Fibroblast of the aortic adventitia (primary cell): ENCODE measurements around the gene WRNIP1. TPM values are rescaled to one million over a fixed set of nuclear protein-coding genes. Genes with fewer than 3 reads are reported as not detected.

ENCODE experiments used
- DNase-seq: peaks from one replicate; pipeline ENCODE4 v3.0.0-alpha.2; 2010; ENCODE audit warnings: low read depth
- H3K4me3 ChIP-seq: 2 replicates; pipeline ENCODE4 v1.5.1; 2011; ENCODE audit warnings: low read depth, mild to moderate bottlenecking, control low read depth, low read length, moderate library complexity
- total RNA-seq: library from RNA; depleted of rRNA; stranded (reverse); fragments of >200 nt; gene quantifications from 2 replicates; pipeline ENCODE4 v1.2.3, GENCODE V29; 2012; ENCODE audit warnings: low replicate concordance
- TF ChIP-seq, protein P1 (sequence below): IDR thresholded peaks from 2 replicates; pipeline ENCODE4 v1.5.1; 2011; ENCODE audit warnings: mild to moderate bottlenecking, low read length, control low read depth, inconsistent platforms; ENCODE audit not compliant: insufficient read depth

Gene WRNIP1
- total RNA-seq, 1 donor = 25.8 TPM

DNA sequence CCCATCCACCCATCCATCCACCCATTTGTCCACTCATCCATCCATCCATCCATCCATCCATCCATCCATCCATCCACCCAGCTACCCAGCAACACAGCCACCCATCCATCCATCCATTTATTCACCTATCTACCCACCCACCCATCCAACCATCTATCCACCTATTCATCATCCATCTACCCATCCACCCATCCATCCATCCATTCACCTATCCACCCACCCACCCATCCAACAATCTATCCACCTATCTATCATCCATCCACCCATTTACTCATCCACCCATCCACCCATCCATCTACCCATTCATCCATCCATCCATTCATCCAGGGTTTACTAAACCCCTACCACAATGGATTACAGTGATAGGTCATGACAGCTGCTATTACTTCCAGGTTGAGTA is 69.1 kb downstream of the WRNIP1 start:
- H3K4me3 ChIP-seq = no peak overlapping the region
- TF ChIP-seq, protein P1, sequence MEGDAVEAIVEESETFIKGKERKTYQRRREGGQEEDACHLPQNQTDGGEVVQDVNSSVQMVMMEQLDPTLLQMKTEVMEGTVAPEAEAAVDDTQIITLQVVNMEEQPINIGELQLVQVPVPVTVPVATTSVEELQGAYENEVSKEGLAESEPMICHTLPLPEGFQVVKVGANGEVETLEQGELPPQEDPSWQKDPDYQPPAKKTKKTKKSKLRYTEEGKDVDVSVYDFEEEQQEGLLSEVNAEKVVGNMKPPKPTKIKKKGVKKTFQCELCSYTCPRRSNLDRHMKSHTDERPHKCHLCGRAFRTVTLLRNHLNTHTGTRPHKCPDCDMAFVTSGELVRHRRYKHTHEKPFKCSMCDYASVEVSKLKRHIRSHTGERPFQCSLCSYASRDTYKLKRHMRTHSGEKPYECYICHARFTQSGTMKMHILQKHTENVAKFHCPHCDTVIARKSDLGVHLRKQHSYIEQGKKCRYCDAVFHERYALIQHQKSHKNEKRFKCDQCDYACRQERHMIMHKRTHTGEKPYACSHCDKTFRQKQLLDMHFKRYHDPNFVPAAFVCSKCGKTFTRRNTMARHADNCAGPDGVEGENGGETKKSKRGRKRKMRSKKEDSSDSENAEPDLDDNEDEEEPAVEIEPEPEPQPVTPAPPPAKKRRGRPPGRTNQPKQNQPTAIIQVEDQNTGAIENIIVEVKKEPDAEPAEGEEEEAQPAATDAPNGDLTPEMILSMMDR = no peak
- no peak for DNase-seq

Other genes with a start within 250 kb of the WRNIP1 start
- gene MYLK4, start 14.5 kb upstream of the WRNIP1 start, total RNA-seq = 0.72 and 0.98 TPM in 2 replicates
- 8.6 and 22.1 TPM in 2 replicates for gene SERPINB1, start 76.5 kb downstream of the WRNIP1 start, total RNA-seq
- 3.3 and 9.3 TPM in 2 replicates for gene SERPINB9, start 137.9 kb downstream of the WRNIP1 start, total RNA-seq
- 102 and 164 TPM in 2 replicates for gene SERPINB6, start 206.2 kb downstream of the WRNIP1 start, total RNA-seq
- gene NQO2, start 234.5 kb downstream of the WRNIP1 start, total RNA-seq = 20.6 and 47.7 TPM in 2 replicates